LHCN-M2 (cell line): ENCODE results near the gene PRDM13. TPM values are rescaled to one million over a fixed set of nuclear protein-coding genes. Genes with fewer than 3 reads are reported as not detected.
"Not testable (repeated sequence)": the region's sequence is repeated elsewhere in the genome, so short reads cannot be mapped to it uniquely, and the experiment has no call there.

Source experiments
- DNase-seq: peaks from one replicate; pipeline ENCODE4 v3.0.0-alpha.2; 2012; ENCODE audit warnings: low read depth
- total RNA-seq: library from RNA; depleted of rRNA; stranded (reverse); fragments of >200 nt; gene quantifications from 2 replicates; pipeline ENCODE4 v1.2.3, GENCODE V29; 2014; rRNA removed

The PRDM13 gene
- total RNA-seq, 1 experiment from 2014 or later = under 0.01 TPM

DNA sequence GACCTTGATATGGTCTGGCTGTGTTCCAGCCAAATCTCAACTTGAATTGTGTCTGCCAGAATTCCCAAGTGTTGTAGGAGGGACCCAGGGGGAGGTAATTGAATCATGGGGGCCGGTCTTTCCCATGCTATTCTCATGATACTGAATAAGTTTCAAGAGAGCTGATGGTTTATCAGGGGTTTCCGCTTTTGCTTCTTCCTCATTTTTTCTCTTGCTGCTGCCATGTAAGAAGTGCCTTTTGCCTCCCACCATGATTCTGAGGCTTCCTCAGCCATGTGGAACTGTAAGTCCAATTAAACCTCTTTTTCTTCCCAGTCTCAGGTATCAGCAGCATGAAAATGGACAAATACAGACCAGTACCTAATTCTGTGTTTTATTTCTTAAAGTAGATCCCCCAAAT lies 15.4 kb downstream of the PRDM13 start:
- DNase-seq = not testable (repeated sequence)

DNA sequence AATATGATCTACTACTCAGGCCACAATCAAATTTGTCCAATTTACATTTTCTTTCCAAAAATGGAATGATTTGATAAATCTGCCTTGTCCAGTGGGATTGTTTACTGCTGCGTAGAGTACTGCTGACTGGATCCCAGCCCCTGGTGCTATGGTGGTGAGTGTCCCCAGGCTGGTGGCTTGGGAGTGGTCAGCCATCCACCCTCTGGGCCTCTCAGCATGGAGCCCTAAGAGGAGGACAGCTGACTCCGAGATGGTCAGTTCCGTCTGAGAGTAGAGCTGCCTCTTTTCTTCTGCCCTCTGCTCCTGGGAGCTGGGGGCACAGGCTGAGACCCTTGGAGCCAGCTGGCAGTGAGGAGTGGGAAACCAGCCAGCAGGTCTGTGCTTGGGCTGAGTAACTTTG lies 22.7 kb downstream of the PRDM13 start:
- DNase-seq = no peak

DNA sequence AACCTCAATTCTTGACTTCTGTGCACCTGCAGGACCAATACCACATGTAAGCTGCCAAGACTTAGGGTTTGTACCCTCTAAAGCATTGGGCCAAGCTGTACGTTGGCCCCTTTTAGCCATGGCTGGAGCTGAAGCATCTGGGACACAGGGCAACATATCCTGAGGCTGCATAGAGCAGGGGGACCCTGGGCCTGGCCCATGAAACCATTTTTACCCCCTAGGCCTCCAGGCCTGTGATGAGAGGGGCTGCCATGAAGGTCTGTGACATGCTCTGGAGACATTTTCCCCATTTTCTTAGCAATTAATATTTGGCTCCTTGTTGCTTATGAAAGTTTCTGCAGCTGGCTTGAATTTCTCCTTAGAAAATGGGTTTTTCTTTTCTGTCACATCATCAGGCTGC lies 31.0 kb downstream of the PRDM13 start:
- no peak for DNase-seq

DNA sequence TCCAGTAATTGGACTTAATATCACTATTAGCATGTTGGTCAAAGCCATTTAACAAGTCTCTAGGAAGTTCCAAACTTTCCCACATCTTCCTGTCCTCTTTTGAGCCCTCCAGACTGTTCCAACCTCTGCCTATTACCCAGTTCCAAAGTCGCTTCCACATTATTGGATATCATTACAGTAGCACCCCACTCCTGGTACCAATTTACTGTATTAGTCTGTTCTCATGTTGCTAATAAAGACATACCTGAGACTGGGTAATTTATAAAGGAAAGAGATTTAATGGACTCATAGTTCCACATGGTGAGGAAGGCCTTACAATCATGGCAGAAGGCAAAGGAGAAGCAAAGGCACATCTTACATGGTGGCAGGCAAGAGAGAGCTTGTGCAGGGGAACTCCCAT lies 31.7 kb downstream of the PRDM13 start:
- not testable (repeated sequence) for DNase-seq

GRCh38 chr6:99641270-99641669 lies 34.6 kb downstream of the PRDM13 start:
- DNase-seq = no peak

GRCh38 chr6:99645986-99646385 lies 39.4 kb downstream of the PRDM13 start:
- DNase-seq = no peak

DNA sequence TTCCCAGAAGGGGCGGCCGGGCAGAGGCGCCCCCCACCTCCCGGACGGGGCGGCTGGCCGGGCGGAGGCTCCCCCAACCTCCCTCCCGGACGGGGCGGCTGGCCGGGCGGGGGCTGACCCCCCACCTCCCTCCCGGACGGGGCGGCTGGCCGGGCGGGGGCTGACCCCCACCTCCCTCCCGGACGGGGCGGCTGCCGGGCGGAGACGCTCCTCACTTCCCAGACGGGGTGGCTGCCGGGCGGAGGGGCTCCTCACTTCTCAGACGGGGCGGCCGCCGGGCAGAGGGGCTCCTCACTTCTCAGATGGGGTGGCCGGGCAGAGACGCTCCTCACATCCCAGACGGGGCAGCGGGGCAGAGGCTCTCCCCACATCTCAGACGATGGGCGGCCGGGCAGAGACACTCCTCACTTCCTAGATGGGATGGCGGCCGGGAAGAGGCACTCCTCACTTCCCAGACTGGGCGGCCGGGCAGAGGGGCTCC lies 43.5 kb downstream of the PRDM13 start:
- DNase-seq = not testable (repeated sequence)

DNA sequence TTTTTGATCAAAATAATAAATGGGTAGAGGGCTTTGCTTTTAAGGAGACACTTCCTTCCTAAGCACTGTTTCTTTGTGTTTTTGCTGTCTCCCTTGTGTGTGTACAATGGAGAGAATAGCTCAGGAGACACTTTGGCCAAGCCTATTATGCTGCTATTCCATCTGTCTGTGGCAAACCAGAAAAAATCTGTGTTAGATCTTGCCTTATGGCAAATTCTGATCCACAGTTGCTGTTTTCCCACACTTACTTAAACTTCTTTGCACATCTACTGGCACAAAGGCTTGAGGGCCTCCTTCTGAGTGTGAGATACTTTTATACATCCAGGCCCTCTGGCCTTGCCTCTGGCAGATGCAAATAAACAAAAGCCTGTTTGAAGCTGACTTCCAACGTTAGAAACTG lies 53.6 kb downstream of the PRDM13 start:
- no peak for DNase-seq

DNA sequence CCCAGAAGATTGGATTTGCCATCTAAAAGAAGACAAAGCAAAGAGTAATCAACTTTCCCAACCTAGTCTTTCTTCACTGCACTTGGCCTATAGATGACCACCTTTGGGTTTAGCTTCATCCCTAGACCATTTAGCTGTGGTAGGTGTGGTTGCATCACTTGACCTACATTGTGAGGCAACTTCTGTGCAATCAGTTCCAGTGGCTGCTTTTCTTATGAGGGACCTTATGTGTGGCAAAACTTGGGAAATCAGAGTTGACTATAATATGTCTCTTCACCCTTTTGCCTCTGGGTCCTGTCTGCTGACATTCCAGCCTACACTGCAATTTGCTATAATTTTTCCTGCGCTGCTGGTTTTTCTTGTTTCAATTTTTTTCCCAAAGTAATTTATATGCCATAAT lies 55.2 kb downstream of the PRDM13 start:
- no peak for DNase-seq

GRCh38 chr6:99662616-99663015 lies 56.0 kb downstream of the PRDM13 start:
- DNase-seq = no peak

Other genes with a start within 250 kb of the PRDM13 start
- gene COQ3, start 212.6 kb upstream of the PRDM13 start, total RNA-seq = 5.3 and 8.5 TPM in 2 replicates
- 42.5 and 55.9 TPM in 2 replicates for gene PNISR, start 181.5 kb upstream of the PRDM13 start, total RNA-seq
- gene USP45, start 91.4 kb upstream of the PRDM13 start, total RNA-seq = 11.1 and 11.4 TPM in 2 replicates
- 67.9 and 71.2 TPM in 2 replicates for gene CCNC, start 38.2 kb upstream of the PRDM13 start, total RNA-seq